HCT116 (cell line): ENCODE measurements around the gene RAB29. TPM values are rescaled to one million over a fixed set of nuclear protein-coding genes. Genes with fewer than 3 reads are reported as not detected.

Experiments
- ATAC-seq: fragments of 200-7000 bp; cut with Tn5 transposase; 2 replicates; pipeline ENCODE4 v1.9.1; 2020; ENCODE audit warnings: mild to moderate bottlenecking, moderate library complexity
- BruUV-seq: library from RNA; stranded (reverse); fragments of 400-500 nt; replicated peaks from 2 replicates; lab custom pipeline; 2021; lab: Mats Ljungman, UMichigan
- CTCF ChIA-PET: fragments of 300-600 bp; sonication (Branson Sonifier 250); formaldehyde crosslinking; loops from one replicate; lab custom pipeline; 2021; ENCODE audit warnings: antibody characterized with exemption; lab: Charles Lee
- POLR2A ChIA-PET: fragments of 300-600, 350-600 bp; sonication (Branson Sonifier 250); formaldehyde crosslinking; loops from one replicate; lab custom pipeline; 2021; ENCODE audit warnings: antibody characterized with exemption; lab: Charles Lee
- RAD21 ChIA-PET, 2 experiments: fragments of 300-600 bp; sonication (Branson Sonifier 250); formaldehyde crosslinking; loops; one replicate each; lab custom pipeline; 2023; ENCODE audit warnings: low total read pairs in 2 of 2; ENCODE audit not compliant: uncharacterized antibody in 2 of 2, unreplicated experiment in 2 of 2, low non-redundant PET in 1 of 2; lab: Charles Lee
- DNase-seq: peaks from one replicate; pipeline ENCODE4 v3.0.0-alpha.2; 2010; ENCODE audit warnings: low read depth, low spot score
- H2AFZ ChIP-seq: fragments of 200-600 bp; shearing (Covaris generic), sonication (generic); 2 replicates; pipeline ENCODE4 v1.6.1; 2017; ENCODE audit warnings: low read depth, mixed run types, mixed read lengths, antibody characterized with exemption, low read length; ENCODE audit not compliant: poor library complexity, severe bottlenecking
- H3K27ac ChIP-seq: 2 replicates; pipeline ENCODE4 v1.5.1; 2012; ENCODE audit warnings: low read depth, low read length
- H3K27me3 ChIP-seq: fragments of 200-600 bp; sonication (generic); 2 replicates; pipeline ENCODE4 v1.6.1; 2016; ENCODE audit warnings: mixed run types, low read length, mixed read lengths; ENCODE audit not compliant: insufficient read depth
- H3K36me3 ChIP-seq, 2 experiments: fragments of 200-500 bp in 1 of 2; fragments of 200-600 bp in 1 of 2; sonication (Bioruptor generic) in 1 of 2; sonication (generic) in 1 of 2; 2 replicates each; pipeline versions ENCODE4 v1.5.1 to v1.6.1; 2014 to 2016; ENCODE audit warnings: low read length in 2 of 2, inconsistent platforms in 1 of 2, mixed read lengths in 1 of 2, mixed run types in 1 of 2; ENCODE audit not compliant: insufficient read depth in 2 of 2, control insufficient read depth in 1 of 2
- H3K4me1 ChIP-seq, 2 experiments: fragments of 200-600 bp in 1 of 2; sonication (generic) in 1 of 2; 2 replicates each; pipeline versions ENCODE4 v1.5.1 to v1.6.1; 2012 to 2017; ENCODE audit warnings: low read length in 2 of 2, inconsistent platforms in 1 of 2, mild to moderate bottlenecking in 1 of 2, mixed read lengths in 1 of 2, mixed run types in 1 of 2, moderate library complexity in 1 of 2; ENCODE audit not compliant: insufficient read depth in 2 of 2, control insufficient read depth in 1 of 2
- H3K4me2 ChIP-seq: fragments of 200-600 bp; sonication (generic); 2 replicates; pipeline ENCODE4 v1.6.1; 2017; ENCODE audit warnings: mixed run types, low read length, mixed read lengths
- H3K4me3 ChIP-seq, 2 experiments: fragments of 200-600 bp in 1 of 2; sonication (generic) in 1 of 2; replicated peaks in 1 of 2; 2 replicates each; pipeline ENCODE4 v1.5.1; 2011 to 2016; ENCODE audit warnings: low read length in 2 of 2, control low read depth in 1 of 2, low read depth in 1 of 2, mild to moderate bottlenecking in 1 of 2, mixed read lengths in 1 of 2, mixed run types in 1 of 2
- H3K79me2 ChIP-seq: fragments of 200-600 bp; sonication (generic); 2 replicates; pipeline ENCODE4 v1.6.1; 2017; ENCODE audit warnings: mild to moderate bottlenecking, mixed run types, low read length, moderate library complexity, mixed read lengths; ENCODE audit not compliant: insufficient read depth
- H3K9ac ChIP-seq: fragments of 200-600 bp; sonication (generic); 2 replicates; pipeline ENCODE4 v1.6.1; 2016; ENCODE audit warnings: low read length, mixed read lengths
- H3K9me2 ChIP-seq: fragments of 200-600 bp; sonication (generic), shearing (Covaris generic); 2 replicates; pipeline ENCODE4 v1.6.1; 2017; ENCODE audit warnings: mixed run types, mild to moderate bottlenecking, moderate library complexity; ENCODE audit not compliant: insufficient read depth
- H3K9me3 ChIP-seq, 2 experiments: fragments of 200-500 bp in 1 of 2; fragments of 200-600 bp in 1 of 2; sonication (Bioruptor generic) in 1 of 2; sonication (generic) in 1 of 2; 2 replicates each; pipeline ENCODE4 v1.6.1; 2014 to 2017; ENCODE audit warnings: low read length in 2 of 2, mixed read lengths in 2 of 2, inconsistent platforms in 1 of 2, low read depth in 1 of 2, mild to moderate bottlenecking in 1 of 2, mixed run types in 1 of 2, moderate library complexity in 1 of 2; ENCODE audit not compliant: control insufficient read depth in 1 of 2, insufficient read depth in 1 of 2
- H4K20me1 ChIP-seq: fragments of 200-600 bp; sonication (generic), shearing (Covaris generic); 2 replicates; pipeline ENCODE4 v1.6.1; 2017; ENCODE audit warnings: mixed run types, mild to moderate bottlenecking, moderate library complexity; ENCODE audit not compliant: insufficient read depth
- CEBPB ChIP-seq: IDR thresholded peaks from 2 replicates; pipeline ENCODE4 v1.6.1; 2012; ENCODE audit warnings: low read depth
- ELF1 ChIP-seq: IDR thresholded peaks from 2 replicates; pipeline ENCODE4 v1.6.1; 2012; ENCODE audit warnings: low read depth, borderline replicate concordance
- EZH2phosphoT487 ChIP-seq: fragments of 200-600 bp; IDR thresholded peaks from 2 replicates; pipeline ENCODE4 v1.6.1; 2018; ENCODE audit warnings: antibody characterized with exemption, borderline replicate concordance
- FOSL1 ChIP-seq: IDR thresholded peaks from 2 replicates; pipeline ENCODE4 v1.6.1; 2012; ENCODE audit warnings: low read depth
- JUND ChIP-seq: IDR thresholded peaks from 2 replicates; pipeline ENCODE4 v1.6.1; 2012
- POLR2A ChIP-seq: IDR thresholded peaks from 2 replicates; pipeline ENCODE4 v1.7.0; 2011; ENCODE audit warnings: borderline replicate concordance; ENCODE audit not compliant: insufficient read depth, insufficient read length; ENCODE audit errors: extremely low read depth
- RAD21 ChIP-seq: IDR thresholded peaks from 2 replicates; pipeline ENCODE4 v1.6.1; 2012; ENCODE audit warnings: low read depth, mild to moderate bottlenecking
- SIN3A ChIP-seq: IDR thresholded peaks from 2 replicates; pipeline ENCODE4 v1.6.1; 2012; ENCODE audit warnings: low read depth
- ZFX ChIP-seq: fragments of 450-650 bp; IDR thresholded peaks from 2 replicates; pipeline ENCODE4 v1.6.1; 2017
- intact Hi-C: fragments of 100-400 bp; cut with micrococcal nuclease; formaldehyde crosslinking; loops from 2 replicates; pipeline ENCODE4 v1.10.0; 2022
- total RNA-seq: library from RNA; stranded (reverse); gene quantifications from one replicate; pipeline ENCODE4 v1.2.1, GENCODE V29; 2021; ENCODE audit not compliant: unreplicated experiment
- TF ChIP-seq, protein P1 (sequence below): IDR thresholded peaks from 2 replicates; pipeline ENCODE4 v1.6.1; 2012; ENCODE audit warnings: low read depth
- TF ChIP-seq, protein P2 (sequence below), 3 experiments: fragments of 200-600 bp in 1 of 3; sonication (generic) in 1 of 3; IDR thresholded peaks in 2 of 3; conservative IDR thresholded peaks in 1 of 3; 2 replicates each; pipeline ENCODE4 v1.5.1; 2012 to 2017; ENCODE audit warnings: low read depth in 2 of 3, low read length in 2 of 3, antibody characterized with exemption in 1 of 3, borderline replicate concordance in 1 of 3, control low read depth in 1 of 3, mild to moderate bottlenecking in 1 of 3, mixed read lengths in 1 of 3, mixed run types in 1 of 3, moderate library complexity in 1 of 3; ENCODE audit not compliant: insufficient read depth in 1 of 3

The RAB29 gene
- total RNA-seq, 1 experiment from 2014 or later, result 17.7 TPM

DNA sequence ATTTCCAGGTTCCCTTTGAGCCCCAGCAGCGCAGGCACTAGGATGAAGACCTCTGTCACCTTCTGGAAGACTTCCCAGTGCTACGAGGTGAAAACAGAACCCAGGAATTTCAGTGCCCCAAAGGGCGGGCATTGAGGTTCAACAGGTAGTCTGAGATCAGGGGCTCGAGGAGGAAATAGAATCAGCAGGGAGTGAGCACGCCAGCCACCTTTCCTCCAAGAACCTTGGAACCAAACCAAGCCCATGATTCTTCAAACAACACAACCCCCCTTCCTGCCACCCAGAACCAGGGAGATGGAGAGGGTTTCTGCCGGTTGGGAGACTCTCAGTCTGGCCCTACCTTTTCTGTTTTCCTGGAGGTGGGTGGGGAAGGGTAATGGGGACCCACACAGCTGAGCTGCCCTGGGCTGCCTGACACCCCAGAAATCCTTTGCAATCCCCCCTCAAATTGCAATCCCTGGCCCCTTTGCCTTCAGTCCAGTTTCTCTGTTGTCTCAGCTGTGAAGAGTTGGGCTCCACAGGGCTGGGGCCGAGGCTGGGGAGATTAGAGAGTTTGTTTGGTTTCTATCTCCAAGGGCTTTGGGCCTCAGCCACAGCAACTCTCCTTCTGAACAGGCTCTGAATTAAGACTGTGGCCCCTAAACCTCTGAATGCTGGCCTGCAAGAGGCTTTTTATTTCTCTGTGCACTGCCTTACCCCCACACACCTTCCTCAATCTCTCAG, 25.9 kb upstream of the RAB29 start (continued):
- TF ChIP-seq, protein P1, sequence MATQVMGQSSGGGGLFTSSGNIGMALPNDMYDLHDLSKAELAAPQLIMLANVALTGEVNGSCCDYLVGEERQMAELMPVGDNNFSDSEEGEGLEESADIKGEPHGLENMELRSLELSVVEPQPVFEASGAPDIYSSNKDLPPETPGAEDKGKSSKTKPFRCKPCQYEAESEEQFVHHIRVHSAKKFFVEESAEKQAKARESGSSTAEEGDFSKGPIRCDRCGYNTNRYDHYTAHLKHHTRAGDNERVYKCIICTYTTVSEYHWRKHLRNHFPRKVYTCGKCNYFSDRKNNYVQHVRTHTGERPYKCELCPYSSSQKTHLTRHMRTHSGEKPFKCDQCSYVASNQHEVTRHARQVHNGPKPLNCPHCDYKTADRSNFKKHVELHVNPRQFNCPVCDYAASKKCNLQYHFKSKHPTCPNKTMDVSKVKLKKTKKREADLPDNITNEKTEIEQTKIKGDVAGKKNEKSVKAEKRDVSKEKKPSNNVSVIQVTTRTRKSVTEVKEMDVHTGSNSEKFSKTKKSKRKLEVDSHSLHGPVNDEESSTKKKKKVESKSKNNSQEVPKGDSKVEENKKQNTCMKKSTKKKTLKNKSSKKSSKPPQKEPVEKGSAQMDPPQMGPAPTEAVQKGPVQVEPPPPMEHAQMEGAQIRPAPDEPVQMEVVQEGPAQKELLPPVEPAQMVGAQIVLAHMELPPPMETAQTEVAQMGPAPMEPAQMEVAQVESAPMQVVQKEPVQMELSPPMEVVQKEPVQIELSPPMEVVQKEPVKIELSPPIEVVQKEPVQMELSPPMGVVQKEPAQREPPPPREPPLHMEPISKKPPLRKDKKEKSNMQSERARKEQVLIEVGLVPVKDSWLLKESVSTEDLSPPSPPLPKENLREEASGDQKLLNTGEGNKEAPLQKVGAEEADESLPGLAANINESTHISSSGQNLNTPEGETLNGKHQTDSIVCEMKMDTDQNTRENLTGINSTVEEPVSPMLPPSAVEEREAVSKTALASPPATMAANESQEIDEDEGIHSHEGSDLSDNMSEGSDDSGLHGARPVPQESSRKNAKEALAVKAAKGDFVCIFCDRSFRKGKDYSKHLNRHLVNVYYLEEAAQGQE, result no peak
- TF ChIP-seq ZFX (no peak), FOSL1 (no peak), RAD21 (no peak), ELF1 (no peak)

DNA sequence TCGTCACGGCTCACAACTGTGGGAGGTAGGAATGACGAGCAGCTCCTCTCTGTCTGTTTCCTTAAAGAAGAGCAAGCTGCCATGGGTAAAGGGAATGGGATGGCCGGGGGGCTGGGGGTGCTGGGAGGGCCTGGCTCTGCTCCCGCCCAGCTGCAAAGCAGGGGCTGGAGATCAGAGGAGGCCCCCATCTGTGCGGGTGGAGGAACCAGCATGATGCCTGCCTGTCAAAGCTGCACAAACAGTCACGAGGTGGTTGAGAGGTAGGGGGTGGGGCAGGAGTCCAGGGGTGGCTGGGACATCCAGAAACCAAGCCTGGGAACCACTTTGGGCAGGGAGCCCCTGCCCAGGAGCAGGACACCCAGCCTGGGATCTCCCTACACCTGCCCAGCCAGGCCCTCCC, 25.1 kb upstream of the RAB29 start:
- CTCF ChIA-PET, result interaction anchor here (1.0 kb wide), 1 partner anchor 177 kb away, joined by 5 read pairs; no protein-coding TSS in a partner anchor
- BruUV-seq, result no TSS peak
- POLR2A ChIA-PET, result no interaction called here
- no peak for TF ChIP-seq ZFX
- no peak for TF ChIP-seq EZH2phosphoT487
- TF ChIP-seq, protein P2, sequence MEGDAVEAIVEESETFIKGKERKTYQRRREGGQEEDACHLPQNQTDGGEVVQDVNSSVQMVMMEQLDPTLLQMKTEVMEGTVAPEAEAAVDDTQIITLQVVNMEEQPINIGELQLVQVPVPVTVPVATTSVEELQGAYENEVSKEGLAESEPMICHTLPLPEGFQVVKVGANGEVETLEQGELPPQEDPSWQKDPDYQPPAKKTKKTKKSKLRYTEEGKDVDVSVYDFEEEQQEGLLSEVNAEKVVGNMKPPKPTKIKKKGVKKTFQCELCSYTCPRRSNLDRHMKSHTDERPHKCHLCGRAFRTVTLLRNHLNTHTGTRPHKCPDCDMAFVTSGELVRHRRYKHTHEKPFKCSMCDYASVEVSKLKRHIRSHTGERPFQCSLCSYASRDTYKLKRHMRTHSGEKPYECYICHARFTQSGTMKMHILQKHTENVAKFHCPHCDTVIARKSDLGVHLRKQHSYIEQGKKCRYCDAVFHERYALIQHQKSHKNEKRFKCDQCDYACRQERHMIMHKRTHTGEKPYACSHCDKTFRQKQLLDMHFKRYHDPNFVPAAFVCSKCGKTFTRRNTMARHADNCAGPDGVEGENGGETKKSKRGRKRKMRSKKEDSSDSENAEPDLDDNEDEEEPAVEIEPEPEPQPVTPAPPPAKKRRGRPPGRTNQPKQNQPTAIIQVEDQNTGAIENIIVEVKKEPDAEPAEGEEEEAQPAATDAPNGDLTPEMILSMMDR (IDR thresholded peaks at IDR 0.05 in 2 of 3, conservative IDR thresholded peaks at IDR 0.05 in 1 of 3; ENCODE audit: borderline replicate concordance in 1 of 3, insufficient read depth in 1 of 3, low read depth in 2 of 3, low read length in 2 of 3), result no peak
- TF ChIP-seq SIN3A, result no peak
- TF ChIP-seq POLR2A, result no peak
- TF ChIP-seq CEBPB, result no peak
- TF ChIP-seq JUND, result no peak
- Histone ChIP-seq H3K27me3 (no peaks in the 10 kb centered on the region), H4K20me1 (no peaks in the 10 kb centered on the region), H3K36me3 (peaks cover 4 to 6% of the 10 kb centered on the region in 2 experiments; a peak in 2 of 4 replicates), H3K9ac (no peak overlapping the region), H3K4me2 (no peak overlapping the region), H2AFZ (no peak overlapping the region), H3K9me2 (no peaks in the 10 kb centered on the region), H3K27ac (no peak overlapping the region), H3K9me3 (no peaks in the 10 kb centered on the region), H3K4me3 (no peak overlapping the region), H3K79me2 (0 out of 2 replicates have a peak, but pooled peaks cover 2% of the 10 kb centered on the region), H3K4me1 (peaks cover 3 to 9% of the 10 kb centered on the region in 2 experiments; a peak in 3 of 4 replicates)
- DNase-seq, result no peak
- ATAC-seq, result no peak
- RAD21 ChIA-PET, result no interaction called here
- intact Hi-C loops, result no loop called here
